ENCODE data around the gene ATXN1. TPM values are rescaled to one million over a fixed set of nuclear protein-coding genes. Genes with fewer than 3 reads are reported as not detected.
"Not testable (repeated sequence)": the region's sequence is repeated elsewhere in the genome, so short reads cannot be mapped to it uniquely, and the experiment has no call there.

ATXN1 gene
- 25.4 TPM for polyA plus RNA-seq (2013, experiment 1 of 2; ENCODE audit: insufficient read length)
- polyA plus RNA-seq (2013, experiment 2 of 2; ENCODE audit: insufficient read length), result 37.7 TPM

DNA sequence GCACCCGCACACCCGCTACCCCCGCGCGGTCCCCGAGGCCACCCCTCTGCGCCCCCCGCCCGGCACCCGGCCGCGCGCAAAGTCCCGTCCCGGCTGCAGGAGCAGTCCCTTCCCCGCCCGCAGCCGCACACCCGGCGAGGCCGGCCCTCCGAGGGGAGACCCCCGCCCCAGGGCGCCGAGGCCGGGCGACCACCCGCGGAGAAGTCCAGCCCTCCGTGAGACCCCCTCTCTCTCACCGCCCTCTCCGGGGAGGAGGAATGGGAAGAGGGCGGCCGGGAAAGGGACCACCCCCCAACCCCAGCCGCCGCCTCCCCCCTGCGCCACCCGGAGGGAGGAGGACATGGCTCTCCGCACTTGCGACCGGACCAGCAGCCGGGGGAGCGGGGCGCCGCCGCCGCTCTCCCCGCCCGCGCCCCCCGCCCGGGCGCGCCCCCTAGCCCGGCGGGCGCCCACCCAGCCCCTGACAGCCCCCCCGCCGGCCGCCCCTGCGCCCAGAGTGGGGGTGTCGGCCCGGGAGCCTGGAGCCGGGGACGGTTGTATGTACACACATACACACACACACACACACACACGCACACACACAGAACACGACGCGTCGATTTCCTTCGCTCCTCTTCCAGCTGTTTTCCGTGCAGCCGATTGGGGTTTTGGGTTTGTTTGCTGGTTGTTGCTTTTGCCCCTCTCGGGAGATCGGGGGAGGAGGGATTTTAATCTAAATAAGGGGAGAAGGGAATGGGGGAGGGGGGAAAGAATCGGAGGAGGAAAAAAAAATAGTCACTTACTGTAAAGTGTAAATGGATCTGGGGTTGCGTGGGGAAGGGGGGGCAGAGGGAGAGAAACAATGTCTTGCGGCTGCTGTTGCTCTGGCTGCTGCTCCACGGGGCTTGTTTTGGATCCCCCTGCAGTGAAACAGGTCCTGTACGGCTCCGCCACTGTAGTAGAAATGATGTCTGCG is at the start of gene ATXN1:
ATXN1 (minus strand) TSS at position 945 of the 955 bp plus-strand sequence.
- DNase-seq, result no peak

DNA sequence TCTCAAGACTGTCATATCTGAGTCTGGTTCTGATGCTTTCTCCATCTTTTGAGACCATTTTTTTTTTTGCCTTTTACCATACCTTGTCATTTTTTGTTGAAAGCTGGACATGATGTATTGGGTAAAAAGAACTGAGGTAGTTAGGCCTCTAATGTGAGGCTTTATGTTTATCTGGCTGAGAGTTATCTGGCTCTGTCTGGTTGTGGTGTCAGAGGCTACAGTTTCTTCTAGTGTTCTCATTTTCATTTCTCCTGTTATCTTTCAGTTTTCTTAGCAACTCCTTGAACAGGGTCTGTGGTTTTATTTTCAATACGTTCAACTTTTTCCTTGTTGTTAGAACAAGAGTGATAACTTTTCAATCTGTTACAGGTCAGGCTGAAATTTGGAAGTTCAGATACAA is 49.2 kb upstream of the ATXN1 start:
- no peak for DNase-seq

DNA sequence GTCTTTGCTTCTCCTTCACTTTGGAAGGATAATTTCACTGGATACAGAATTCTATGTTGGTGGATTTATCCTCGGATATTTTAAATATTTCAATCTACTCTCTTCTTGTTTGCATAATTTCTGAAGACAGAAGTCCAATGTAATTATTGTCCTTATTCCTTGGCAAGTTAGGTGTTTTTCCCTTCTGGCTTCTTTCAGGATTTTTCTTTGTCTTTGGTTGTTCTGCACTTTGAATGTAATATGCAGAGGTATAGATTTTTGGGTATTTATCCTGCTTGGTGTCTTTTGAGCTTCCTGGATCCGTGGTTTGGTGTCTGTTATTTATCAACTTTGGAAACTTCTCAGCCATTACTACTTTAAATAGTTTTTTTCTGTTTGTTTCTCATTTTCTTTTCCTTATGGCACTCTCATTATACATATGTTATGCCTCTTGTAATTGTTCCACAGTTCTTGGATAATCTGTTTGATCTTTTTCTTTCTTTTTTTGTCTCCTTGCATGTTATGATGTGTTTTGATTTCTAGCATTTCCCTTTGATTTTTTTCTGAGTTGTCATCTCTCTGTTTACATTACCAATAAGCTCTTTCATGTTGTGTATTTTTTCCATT is 48.6 kb upstream of the ATXN1 start:
- no peak for DNase-seq

DNA sequence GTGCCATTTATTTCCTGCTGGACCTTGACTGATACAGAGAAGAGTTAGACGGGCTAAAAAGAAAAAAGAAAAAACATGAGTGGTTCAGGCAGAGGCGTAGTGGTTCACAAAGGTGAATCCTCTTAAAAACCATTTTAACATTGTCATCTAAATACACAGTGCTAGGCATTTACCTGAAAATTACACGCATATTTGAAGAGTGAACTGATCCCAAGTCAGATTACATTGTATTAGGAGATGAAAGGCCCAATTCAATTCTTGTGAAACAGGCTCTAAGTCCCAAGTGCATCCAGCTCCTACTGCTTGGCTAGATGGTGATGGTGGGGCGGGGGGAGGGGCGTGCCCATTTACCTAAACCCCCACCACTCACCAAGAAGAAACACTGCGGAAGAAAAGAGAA is 46.7 kb upstream of the ATXN1 start:
- DNase-seq, result no peak

DNA sequence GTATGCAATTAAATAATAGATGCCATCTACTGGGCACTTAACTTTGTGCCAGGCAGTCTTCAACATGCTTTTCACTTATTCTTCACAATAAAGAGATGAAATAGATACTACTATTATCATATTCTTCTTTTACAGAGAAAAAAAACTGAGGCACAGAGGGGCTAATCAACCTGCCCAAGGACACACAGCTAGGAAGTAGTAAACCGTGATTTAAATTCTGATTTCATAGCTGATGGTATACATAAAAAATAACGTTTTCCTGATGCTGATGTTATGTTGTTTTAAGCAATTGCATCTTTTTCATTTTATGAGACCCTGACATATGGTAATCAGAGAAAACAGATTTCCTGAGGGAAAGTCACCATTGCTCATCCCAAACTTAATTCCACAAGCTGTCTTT is 45.1 kb upstream of the ATXN1 start:
- no peak for DNase-seq

DNA sequence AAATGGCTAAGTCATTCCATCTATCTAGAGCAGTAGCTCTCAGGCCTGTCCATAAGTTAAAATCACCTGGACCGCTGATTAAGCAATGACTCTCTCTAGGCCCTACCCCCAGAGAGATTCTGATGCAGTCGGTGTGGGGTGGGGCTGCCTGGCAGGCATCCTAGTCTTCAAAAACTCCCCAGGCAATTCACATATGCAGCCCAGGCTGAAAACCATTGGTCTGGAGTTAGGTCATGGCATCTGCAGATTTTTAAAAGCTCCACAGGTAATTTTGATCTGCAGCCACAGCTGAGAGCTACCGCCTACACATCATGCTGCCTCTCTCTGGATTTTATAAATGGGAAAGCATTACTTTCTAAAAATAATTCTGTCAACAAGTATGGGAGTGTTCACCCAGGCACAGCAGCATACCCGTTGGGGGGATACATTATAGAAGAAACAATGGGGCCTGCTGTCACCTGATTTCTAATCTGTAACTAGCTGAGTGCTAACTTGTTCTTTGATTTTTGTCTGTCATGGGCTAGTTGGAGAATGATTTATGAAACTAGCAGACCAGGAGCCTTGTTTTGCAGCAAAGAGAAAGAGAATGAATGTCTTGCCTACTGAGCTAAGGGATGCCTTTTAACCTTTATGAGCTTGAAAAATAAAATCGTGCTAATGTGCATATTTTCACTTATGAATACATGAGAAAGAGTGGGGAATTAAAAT is 44.1 kb upstream of the ATXN1 start:
- DNase-seq, result no peak

DNA sequence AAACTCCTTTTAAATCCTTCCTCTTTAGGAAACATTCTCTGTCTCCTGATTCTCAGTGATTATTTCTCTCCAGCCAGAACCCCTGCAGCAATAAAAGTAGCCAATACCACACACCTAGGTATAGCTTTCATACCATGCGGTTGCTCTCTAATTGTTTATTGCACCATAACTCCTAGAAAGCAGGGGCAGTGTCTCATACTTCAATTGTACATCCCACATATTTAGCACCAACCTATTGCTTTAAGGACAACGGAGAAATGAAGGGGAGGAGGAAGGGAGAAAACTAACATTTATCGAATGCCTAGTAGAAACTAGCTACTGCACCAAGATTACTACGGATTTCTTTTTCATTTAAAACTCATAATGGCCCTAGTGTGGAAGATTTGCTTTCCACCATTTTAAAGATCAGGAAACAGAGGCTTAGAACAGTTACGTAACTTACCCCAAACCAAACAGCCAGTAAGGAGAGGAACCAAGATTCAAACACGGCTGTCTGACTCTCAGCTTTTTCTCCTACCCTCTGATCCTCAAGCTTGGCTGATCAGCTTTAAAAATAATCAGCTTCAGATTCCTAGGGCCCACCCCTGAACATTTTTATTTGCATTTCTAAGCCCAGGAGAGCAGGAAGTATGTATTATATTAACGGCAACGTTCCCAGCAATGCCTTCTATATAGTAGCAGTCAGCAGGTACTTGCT is 43.4 kb upstream of the ATXN1 start:
- DNase-seq, result no peak

DNA sequence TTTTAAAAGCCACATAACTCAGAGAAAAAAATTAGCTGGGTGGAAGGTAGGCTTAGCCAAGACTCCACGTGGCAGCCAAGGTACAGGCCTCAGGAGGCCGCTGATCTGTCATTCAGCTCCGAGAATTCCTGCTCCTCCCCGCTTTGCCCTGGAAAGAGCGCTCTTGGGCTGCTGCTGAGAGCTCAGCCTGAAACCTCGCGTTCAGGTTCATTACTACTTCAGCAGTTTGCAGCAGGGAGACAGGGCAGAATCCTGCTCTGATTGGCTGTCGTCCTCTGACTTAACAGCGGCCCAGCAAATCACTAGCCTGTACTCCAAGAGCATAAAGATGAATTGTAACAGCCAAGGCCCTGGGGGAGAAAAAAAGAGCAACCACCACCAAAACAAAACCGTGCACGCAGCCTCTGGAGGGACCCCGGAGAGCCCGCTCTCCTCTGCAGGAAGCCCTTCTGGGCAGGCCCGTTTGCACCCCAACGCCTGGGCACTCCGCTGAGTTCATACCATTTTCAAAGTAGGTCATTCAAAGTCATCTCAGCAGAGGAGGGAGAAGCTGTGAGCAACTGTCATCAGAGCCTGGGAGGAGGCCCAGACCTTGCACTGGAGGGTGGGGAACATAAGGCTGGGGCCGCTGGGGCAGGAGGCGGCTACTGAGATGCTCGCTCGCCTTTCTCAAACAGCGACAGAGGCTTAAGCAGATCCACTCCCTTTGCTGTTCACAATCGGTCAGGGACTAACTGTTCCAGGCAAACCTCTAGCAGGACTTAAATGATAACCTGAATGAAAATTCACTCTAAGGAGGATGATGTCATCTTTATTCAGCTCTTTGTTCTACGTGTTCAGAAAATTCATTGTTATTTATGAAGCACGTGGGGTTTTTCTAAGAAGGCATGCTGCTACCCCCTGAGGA is 42.3 kb upstream of the ATXN1 start:
- peak; percentile 20 for DNase-seq

DNA sequence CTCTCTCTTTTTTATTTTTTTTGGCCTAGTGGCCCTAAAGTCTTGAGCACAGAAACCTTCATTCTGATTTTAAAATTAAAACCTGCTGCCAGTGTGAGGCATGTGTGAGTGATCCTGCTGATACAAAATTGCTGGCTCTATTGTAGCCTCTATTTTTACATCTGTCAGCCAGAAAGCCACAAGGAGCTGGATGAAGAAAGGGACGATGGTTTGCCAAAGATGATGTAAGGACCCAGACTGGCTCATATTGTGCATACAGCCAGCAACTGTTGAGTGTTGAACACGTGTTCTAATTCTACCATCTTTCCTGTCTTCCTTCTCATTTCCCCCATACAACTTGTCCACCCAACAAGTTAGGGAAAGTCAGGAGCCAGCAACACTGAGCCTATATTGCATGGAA is 40.8 kb upstream of the ATXN1 start:
- peak; percentile 41 for DNase-seq

DNA sequence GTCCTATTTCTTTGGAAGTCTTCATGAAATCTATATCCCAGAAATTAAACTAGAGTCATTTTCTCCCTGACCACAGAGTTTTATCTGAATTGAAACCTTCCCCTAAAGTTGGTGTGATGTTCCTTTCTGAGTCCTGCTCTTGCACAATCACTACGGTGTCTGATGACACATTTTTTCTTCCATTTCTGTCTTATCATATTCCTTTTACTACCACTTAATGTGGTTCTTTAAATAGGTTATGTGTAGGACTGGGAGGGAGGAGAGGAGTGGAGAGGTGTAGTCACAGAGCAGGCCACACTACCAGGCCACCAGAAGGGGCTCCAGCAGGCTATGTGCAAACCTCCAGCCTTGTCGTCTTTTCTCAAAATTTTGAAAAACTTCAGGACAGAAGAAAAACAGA is 39.7 kb upstream of the ATXN1 start:
- peak; percentile 29 for DNase-seq

DNA sequence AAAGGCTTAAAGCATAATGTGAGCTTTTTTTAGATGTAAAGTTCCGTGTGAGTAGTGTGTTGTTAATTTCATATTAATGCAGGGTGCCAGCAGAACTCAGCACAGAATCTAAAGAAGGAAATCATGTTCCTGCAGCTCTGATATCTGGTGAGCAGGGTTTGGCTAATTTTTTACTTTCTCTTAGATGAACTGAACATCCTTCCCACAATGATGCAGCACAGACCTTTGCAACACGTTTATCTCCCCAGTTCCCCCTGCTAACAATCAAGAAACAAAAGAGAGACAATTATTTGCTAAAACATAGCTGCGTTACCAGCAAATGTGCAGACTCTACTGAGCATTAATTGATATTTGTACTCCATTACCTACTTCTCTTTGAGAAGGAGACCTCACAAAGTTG is 39.1 kb upstream of the ATXN1 start:
- DNase-seq, result no peak

DNA sequence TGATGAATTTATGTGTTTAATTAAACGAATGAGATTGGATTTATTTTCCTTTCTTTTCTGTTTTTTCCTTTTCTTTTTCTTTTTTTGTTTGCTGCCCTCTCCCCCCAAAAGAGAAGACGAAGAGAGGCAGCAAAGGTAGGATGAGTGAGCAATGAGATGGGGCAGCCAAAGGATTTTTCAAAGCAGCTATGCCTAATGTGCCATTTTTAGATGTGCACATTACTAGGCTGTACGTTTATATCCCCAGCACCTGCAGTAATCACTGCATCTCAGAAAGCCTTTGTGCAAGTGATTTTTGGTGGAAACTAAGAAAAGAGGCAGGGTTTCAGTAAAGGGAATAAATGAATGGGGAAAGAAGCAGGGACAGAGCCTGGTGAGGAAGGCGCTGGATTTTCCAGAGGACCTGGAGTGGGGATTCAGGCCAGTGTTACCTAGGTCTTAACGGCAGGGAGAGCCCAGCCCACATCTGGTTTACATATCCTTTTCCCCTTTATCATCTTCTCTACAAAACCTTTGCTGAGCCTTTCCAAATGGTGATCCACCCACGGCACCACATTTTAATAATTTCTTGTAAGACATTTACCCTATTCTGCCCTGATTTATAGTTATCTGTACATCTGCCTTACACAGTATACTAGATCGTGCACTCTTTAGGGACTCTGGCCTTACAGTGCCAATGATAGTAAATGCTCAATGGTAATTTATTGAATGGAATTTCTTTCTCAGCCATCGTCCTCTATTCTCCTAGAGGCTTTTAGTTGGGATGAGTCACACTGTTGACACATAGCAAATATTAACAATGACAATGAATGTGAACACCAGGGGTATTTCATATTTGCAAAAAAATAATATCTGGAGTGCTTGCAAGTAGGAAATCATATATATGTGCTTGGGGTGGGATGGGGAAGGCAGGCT is 38.3 kb upstream of the ATXN1 start:
- peak; percentile 74 for DNase-seq

DNA sequence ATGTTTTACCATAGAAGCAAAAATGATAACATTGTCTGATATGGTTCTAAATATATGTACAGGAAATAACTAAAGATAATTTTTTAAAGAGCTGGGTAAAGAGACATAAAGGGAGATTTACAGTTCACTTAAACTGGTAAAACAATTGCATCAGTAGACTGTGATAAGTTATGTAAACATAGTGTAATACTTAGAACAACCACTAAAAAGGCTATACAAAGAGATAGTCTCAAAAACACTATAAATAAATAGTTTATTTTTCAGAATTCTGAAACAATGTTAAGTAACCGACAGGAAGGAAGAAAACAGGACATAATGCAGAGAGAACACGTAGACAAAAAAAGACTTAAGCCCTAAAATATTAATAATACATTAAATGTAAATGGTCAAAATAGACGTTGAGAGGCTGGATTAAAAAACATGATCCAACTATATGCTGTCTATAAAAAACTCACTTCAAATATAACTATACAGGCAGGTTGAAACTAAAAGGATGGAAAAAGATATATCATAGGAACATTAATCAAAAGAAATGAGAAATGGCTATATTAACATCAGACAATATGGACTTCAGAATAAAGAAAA is 32.7 kb upstream of the ATXN1 start:
- no peak for DNase-seq

DNA sequence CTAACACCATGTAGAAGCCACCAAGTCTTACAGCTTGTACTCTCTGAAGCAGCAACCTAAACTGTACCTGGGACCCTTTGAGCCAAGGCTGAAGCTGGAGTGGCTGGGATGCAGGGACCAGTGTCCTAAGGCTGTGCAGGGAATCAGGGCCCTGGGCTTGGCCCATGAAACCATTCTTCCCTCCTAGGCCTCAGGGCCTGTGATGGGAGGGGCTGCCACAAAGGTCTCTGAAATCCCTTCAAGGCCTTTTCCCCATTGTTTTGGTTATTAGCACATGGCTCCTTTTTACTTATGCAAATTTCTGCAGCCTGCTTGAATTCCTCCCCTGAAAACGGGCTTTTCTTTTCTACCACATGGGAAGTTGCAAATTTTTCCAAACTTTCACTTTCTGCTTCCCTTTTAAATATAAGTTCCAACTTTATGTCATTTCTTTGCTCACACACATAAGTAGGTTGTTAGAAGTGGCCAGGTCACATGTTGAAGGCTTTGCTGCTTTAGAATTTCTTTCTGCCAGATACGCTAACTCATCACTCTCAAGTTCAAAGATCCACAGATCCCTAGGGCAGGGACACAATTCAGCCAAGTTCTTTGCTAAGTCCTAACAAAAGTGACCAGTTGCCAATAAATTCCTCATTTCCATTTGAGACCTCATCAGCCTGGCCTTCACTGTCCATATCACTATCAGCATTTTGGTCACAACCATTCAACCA is 28.2 kb upstream of the ATXN1 start:
- no peak for DNase-seq

DNA sequence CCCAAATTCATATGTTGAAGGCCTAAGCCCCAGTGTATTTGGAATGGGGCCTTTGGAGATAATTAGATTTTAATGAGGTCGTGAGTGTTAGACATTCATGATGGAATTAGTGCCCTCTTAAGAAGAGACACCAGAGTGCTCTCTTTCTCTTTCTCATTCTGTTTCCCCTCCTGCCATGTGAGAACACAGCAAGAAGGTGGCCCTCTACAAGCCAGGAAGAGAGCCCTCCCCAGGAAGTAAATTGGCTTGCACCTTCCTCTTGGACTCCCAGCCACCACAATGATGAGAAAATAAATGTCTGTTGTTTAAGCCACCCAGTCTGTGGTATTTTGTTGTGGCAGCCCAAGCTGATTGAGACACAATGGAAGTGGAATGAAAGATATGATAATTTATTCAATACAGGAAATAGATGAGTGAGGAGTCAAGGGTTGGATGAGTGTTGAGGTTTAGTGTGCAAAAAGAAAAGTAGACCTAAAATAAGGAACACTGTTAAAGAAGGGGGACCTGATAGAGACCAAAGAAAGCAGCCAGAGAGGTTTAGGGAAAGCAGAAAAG is 25.9 kb upstream of the ATXN1 start:
- DNase-seq, result peak; percentile 49

DNA sequence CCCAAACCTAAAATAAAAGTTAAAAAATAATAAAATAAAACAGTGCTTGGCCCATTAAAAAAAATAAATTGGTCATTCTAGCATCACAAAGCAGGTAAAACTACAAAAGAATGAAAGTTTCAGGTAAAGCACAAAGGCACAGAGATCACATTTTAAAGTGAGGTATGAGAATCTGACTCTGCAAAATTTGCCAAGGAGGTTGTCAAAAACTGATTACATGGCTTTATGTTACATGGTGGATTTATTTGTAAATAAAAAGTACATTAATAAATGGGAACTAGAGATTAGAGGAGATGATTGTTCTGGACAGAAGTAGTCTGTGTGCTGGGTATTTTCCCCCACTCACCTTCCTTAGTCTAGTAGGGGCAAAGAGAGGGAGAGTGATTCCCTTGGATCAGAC is 24.2 kb upstream of the ATXN1 start:
- DNase-seq, result no peak

DNA sequence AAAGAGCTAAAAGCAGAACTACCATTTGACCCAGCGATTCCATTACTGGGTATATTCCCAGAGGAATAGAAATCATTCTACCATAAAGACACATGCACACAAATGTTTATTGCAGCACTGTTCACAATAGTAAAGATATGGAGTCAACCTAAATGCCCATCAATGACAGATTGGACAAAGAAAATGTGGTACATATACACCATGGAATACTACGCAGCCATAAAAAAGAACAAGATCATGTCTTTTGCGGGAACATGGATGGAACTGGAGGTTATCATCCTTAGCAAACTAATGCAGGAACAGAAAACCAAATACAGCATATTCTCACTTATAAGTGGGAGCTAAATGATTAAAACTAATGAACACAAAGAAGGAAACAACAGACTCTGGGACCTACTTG is 23.7 kb upstream of the ATXN1 start:
- not testable (repeated sequence) for DNase-seq

DNA sequence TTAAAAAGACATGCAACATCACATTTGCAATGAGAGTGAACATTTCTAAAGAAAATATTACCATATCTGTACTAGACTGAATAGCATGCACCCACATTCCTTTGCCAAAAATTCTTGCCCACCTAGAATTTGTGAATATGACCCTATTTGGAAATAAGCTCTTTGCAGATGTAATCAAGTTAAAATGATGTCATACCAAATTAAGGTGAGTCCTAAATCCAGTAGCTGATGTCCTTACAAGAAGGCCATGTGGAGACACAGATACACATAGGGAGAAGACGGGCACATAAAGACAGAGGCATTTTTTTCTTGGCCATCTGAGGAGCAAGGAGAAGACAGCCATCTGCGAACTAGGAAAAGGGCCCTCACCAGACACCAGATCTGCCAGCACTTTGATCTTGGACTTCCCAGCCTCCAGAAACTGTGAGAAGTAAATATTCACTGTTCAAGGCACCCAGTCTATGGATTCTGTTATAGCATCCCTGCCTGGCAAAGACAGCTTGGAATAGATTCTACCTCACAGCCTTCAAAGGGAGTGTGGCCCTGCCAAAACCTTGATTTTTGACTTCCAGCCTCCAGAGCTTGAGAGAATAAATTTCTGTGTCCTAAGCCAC is 22.8 kb upstream of the ATXN1 start:
- no peak for DNase-seq

DNA sequence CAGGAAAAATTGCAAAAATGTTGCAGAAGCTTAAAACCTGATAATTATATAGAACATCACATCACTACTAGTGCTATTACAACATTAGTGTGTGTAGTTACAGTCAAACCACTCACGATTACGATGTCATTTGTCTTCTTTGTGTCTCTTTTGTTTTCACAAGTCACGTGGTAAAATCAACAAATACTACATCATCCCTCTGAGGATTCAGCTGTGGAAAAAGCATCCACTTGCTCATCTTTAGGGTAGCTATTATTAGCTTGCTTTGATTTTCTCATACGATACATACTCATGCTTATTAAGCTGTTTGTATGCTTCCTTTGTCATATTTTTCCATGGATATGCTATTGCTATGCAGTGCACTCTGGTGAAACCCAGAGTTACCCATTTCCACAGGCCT is 22.2 kb upstream of the ATXN1 start:
- DNase-seq, result peak; percentile 61

All from fibroblast of skin of back (primary cell).